ENCODE data around the gene COPZ1. TPM values are rescaled to one million over a fixed set of nuclear protein-coding genes. Genes with fewer than 3 reads are reported as not detected.
A peak's percentile ranks its signal among the peaks of the same experiment; 100 is the strongest.

The COPZ1 gene
- polyA plus RNA-seq, 4 donors, result 114 to 211 (median 138) TPM

GRCh38 chr12:54379398-54380201 lies 54.7 kb downstream of the COPZ1 start:
- no peaks in the 10 kb centered on the region for H3K36me3 ChIP-seq (ENCODE audit: control insufficient read depth in 3 of 3, insufficient read depth in 2 of 3, low read depth in 1 of 3, low read length in 3 of 3)
- no peak for FAIRE-seq
- peaks cover 0 to 4% (median 0%) of the 10 kb centered on the region in 3 donors for H3K4me1 ChIP-seq (ENCODE audit: control insufficient read depth in 3 of 3, insufficient read depth in 2 of 3, low read depth in 1 of 3, low read length in 2 of 3)
- H3K9me3 ChIP-seq (ENCODE audit: control insufficient read depth in 2 of 2, insufficient read depth in 1 of 2, low read depth in 1 of 2, low read length in 1 of 2), result no peaks in the 10 kb centered on the region
- DNase-seq, result peak; percentile 87 to 91
- peaks cover 0 to 18% (median 0%) of the 10 kb centered on the region in 3 donors for H3K27me3 ChIP-seq (ENCODE audit: control insufficient read depth in 3 of 3, insufficient read depth in 3 of 3, low read length in 3 of 3)
- H3K4me3 ChIP-seq (ENCODE audit: low read depth in 1 of 3, low read length in 3 of 3), result peak overlapping the region in 2 of 3 donors; percentile 42 to 51
- WGBS, 3 donors, result 10 to 14% (median 12%) methylated on average over 18 to 19 of the region's 19 CpGs
- no peak overlapping the region for H3K27ac ChIP-seq (ENCODE audit: low read depth in 1 of 3, low read length in 2 of 3)

DNA sequence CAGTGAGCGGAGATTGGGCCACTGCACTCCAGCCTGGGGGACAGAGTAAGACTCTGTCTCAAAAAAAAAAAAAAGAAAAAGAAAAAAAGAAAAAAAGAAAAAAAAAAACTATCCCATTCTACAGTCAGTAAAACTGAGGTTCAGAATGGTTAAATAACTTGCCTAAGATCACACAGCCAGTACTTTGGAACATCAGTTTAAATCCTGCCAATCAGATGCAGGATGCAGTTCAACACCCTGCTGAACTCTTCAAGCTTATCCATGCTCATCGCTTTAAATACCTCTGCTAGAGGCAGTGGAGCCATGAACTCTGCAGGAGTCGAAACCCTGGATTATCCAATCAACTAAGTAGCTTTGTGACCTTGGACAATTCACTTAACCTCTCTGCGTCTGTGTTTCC lies 56.2 kb downstream of the COPZ1 start:
- WGBS, 3 donors, result 91 to 95% (median 91%) methylated on average over 4 of the region's 4 CpGs
- no peak for FAIRE-seq
- H3K4me1 ChIP-seq (ENCODE audit: control insufficient read depth in 3 of 3, insufficient read depth in 2 of 3, low read depth in 1 of 3, low read length in 2 of 3), result peaks cover 0 to 10% (median 0%) of the 10 kb centered on the region in 3 donors

DNA sequence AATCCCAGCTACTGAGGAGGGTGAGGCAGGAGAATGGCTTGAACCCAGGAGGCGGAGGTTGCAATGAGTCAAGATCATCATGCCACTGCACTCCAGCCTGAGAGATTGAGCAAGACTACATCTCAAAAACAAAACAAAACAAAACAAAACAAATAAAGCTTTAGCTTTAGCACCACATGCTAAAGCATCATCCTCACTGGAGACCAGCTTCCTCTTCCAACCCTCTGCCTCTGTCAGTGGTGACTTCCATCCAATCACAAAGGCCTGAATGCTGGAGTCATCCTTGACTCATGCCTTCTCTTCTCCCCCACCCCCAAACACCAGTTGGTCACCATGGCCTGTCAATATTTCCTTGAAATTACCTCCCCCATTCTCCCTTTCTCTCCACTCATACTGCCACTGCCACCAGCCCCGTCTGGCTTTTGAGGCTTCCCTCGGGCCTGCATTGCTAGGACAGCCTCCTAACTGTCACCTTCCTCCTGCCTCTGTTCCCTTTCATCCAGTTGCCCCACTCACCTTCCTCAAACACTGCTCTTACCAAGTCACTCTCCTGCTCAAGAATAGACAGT lies 58.2 kb downstream of the COPZ1 start:
- FAIRE-seq (no peak), DNase-seq (no peak)
- Histone ChIP-seq H3K27ac (ENCODE audit: low read depth in 1 of 3, low read length in 2 of 3) (peak overlapping the region in 1 of 3 donors; percentile 42), H3K4me3 (ENCODE audit: low read depth in 1 of 3, low read length in 3 of 3) (no peak overlapping the region), H3K36me3 (ENCODE audit: control insufficient read depth in 3 of 3, insufficient read depth in 2 of 3, low read depth in 1 of 3, low read length in 3 of 3) (no peaks in the 10 kb centered on the region), H3K27me3 (ENCODE audit: control insufficient read depth in 3 of 3, insufficient read depth in 3 of 3, low read length in 3 of 3) (peaks cover 0 to 6% (median 0%) of the 10 kb centered on the region in 3 donors), H3K9me3 (ENCODE audit: control insufficient read depth in 2 of 2, insufficient read depth in 1 of 2, low read depth in 1 of 2, low read length in 1 of 2) (no peaks in the 10 kb centered on the region), H3K4me1 (ENCODE audit: control insufficient read depth in 3 of 3, insufficient read depth in 2 of 3, low read depth in 1 of 3, low read length in 2 of 3) (peaks cover 0 to 11% (median 2%) of the 10 kb centered on the region in 3 donors)
- WGBS, 3 donors, result 82 to 86% (median 83%) methylated on average over 3 of the region's 3 CpGs

More for the DNA sequence above, 56.2 kb downstream of the COPZ1 start:
- Histone ChIP-seq H3K4me3 (ENCODE audit: low read depth in 1 of 3, low read length in 3 of 3) (no peak overlapping the region), H3K27ac (ENCODE audit: low read depth in 1 of 3, low read length in 2 of 3) (no peak overlapping the region), H3K36me3 (ENCODE audit: control insufficient read depth in 3 of 3, insufficient read depth in 2 of 3, low read depth in 1 of 3, low read length in 3 of 3) (no peaks in the 10 kb centered on the region), H3K27me3 (ENCODE audit: control insufficient read depth in 3 of 3, insufficient read depth in 3 of 3, low read length in 3 of 3) (peaks cover 0 to 18% (median 0%) of the 10 kb centered on the region in 3 donors), H3K9me3 (ENCODE audit: control insufficient read depth in 2 of 2, insufficient read depth in 1 of 2, low read depth in 1 of 2, low read length in 1 of 2) (no peaks in the 10 kb centered on the region)
- no peak for DNase-seq

DNA sequence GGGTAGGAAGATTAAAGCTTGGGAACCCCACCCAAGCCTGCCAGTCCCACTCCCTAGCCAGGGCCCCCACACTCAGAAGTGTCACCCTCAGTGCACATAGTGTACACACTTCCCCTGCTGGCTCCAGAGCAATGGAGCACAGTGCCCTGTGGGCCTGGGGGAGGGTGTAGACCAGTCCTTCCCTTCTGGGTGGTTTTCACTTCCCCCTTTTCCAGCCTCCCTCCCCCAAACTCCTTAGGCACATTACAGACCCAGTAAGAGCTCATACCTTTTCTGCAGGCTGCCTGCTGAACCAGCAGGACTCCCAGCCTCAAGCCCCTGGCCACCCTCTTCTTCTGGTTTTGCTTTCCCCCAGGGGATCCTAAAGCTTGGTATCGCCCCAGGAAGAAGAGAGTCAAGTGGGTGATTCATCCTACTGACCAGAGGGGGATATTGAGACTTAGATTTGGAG lies 59.7 kb downstream of the COPZ1 start, which contains the start of gene ZNF385A:
Gene ZNF385A (minus strand): TSS at position 143 of the 451 bp plus-strand sequence. CDS start 219 bp downstream, outside the sequence.
- H3K27ac ChIP-seq (ENCODE audit: low read depth in 1 of 3, low read length in 2 of 3), result peak within 1 kb of the TSS in 1 of 3 donors; percentile 41
- no peak for FAIRE-seq
- H3K36me3 ChIP-seq (ENCODE audit: control insufficient read depth in 3 of 3, insufficient read depth in 2 of 3, low read depth in 1 of 3, low read length in 3 of 3), result no peaks in the 10 kb centered on the region
- WGBS, 3 donors, result 70 to 90% (median 84%) methylated on average over 1 of the region's 1 CpG
- H3K4me1 ChIP-seq (ENCODE audit: control insufficient read depth in 3 of 3, insufficient read depth in 2 of 3, low read depth in 1 of 3, low read length in 2 of 3), result peaks cover 0 to 10% (median 4%) of the 10 kb centered on the region in 3 donors
- no peaks in the 10 kb centered on the region for H3K9me3 ChIP-seq (ENCODE audit: control insufficient read depth in 2 of 2, insufficient read depth in 1 of 2, low read depth in 1 of 2, low read length in 1 of 2)
- no peaks in the 10 kb centered on the region for H3K27me3 ChIP-seq (ENCODE audit: control insufficient read depth in 3 of 3, insufficient read depth in 3 of 3, low read length in 3 of 3)
- no peak within 1 kb of the TSS for H3K4me3 ChIP-seq (ENCODE audit: low read depth in 1 of 3, low read length in 3 of 3)
- no peak for DNase-seq

DNA sequence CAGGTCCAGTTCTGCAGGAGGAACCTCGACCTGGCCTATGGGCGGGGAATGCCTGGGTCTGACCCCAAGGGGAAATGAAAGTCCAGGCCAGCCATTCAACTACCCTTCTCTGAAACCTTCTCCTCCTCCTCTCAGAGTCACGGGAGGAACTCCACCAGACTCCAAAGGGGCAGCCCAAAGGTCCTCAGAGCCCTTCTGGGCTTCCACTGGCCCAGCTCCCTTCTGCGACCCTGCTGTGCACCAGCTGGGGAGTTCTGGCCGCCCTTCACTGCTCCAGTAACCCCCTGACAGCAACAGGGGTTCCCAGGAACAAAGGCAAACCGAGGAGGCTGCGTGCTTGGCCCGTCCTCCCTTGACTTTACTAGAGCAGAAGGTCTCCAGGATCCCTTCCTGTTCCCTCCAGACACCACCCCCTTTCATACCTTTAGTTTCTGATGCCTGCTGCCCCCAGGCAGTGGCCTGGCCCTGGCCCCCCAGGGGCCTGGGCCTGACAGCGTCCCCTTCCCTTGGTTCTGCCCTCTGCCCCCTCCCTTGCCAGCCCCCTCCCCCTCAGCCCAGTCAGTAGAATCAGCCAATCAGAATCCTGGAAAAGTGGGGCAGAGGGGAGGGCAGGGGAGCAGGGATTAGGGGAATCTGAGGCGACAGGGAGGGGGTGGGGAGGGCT lies 60.5 kb downstream of the COPZ1 start:
- Histone ChIP-seq H3K27ac (ENCODE audit: low read depth in 1 of 3, low read length in 2 of 3) (peak overlapping the region in 1 of 3 donors; percentile 16), H3K4me1 (ENCODE audit: control insufficient read depth in 3 of 3, insufficient read depth in 2 of 3, low read depth in 1 of 3, low read length in 2 of 3) (peaks cover 0 to 10% (median 4%) of the 10 kb centered on the region in 3 donors), H3K27me3 (ENCODE audit: control insufficient read depth in 3 of 3, insufficient read depth in 3 of 3, low read length in 3 of 3) (no peaks in the 10 kb centered on the region), H3K4me3 (ENCODE audit: low read depth in 1 of 3, low read length in 3 of 3) (no peak overlapping the region), H3K9me3 (ENCODE audit: control insufficient read depth in 2 of 2, insufficient read depth in 1 of 2, low read depth in 1 of 2, low read length in 1 of 2) (no peaks in the 10 kb centered on the region), H3K36me3 (ENCODE audit: control insufficient read depth in 3 of 3, insufficient read depth in 2 of 3, low read depth in 1 of 3, low read length in 3 of 3) (no peaks in the 10 kb centered on the region)
- FAIRE-seq (no peak), DNase-seq (no peak)
- WGBS, 3 donors, result 52 to 64% (median 62%) methylated on average over 10 of the region's 10 CpGs

GRCh38 chr12:54386403-54387113 lies 61.6 kb downstream of the COPZ1 start:
- Histone ChIP-seq H3K36me3 (ENCODE audit: control insufficient read depth in 3 of 3, insufficient read depth in 2 of 3, low read depth in 1 of 3, low read length in 3 of 3) (no peaks in the 10 kb centered on the region), H3K4me3 (ENCODE audit: low read depth in 1 of 3, low read length in 3 of 3) (no peak overlapping the region), H3K27me3 (ENCODE audit: control insufficient read depth in 3 of 3, insufficient read depth in 3 of 3, low read length in 3 of 3) (no peaks in the 10 kb centered on the region), H3K27ac (ENCODE audit: low read depth in 1 of 3, low read length in 2 of 3) (no peak overlapping the region), H3K4me1 (ENCODE audit: control insufficient read depth in 3 of 3, insufficient read depth in 2 of 3, low read depth in 1 of 3, low read length in 2 of 3) (peaks cover 0 to 16% (median 5%) of the 10 kb centered on the region in 3 donors), H3K9me3 (ENCODE audit: control insufficient read depth in 2 of 2, insufficient read depth in 1 of 2, low read depth in 1 of 2, low read length in 1 of 2) (no peaks in the 10 kb centered on the region)
- no peak for FAIRE-seq
- no peak for DNase-seq
- WGBS, 3 donors, result 79 to 91% (median 88%) methylated on average over 3 of the region's 3 CpGs

DNA sequence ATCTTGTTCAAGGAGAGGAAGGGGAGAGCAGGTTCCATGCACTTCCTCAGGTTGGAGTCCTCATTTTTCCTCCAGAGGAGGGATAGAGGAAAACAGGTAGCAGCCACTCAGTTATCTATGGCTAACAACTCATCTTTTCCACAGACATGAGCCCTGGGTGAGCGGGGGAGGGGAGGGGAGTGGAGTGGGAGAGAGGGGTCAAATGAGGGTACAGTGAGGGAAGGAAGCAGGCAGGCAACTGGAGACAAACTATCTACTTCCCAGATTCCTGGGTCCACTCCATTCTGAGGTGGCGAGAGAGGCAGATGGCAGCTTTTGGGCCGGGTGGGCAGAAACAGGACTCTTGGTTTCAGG lies 62.2 kb downstream of the COPZ1 start:
- FAIRE-seq, result no peak
- H3K27ac ChIP-seq (ENCODE audit: low read depth in 1 of 3, low read length in 2 of 3), result no peak overlapping the region
- H3K36me3 ChIP-seq (ENCODE audit: control insufficient read depth in 3 of 3, insufficient read depth in 2 of 3, low read depth in 1 of 3, low read length in 3 of 3), result no peaks in the 10 kb centered on the region
- H3K4me1 ChIP-seq (ENCODE audit: control insufficient read depth in 3 of 3, insufficient read depth in 2 of 3, low read depth in 1 of 3, low read length in 2 of 3), result peaks cover 0 to 19% (median 6%) of the 10 kb centered on the region in 3 donors
- H3K27me3 ChIP-seq (ENCODE audit: control insufficient read depth in 3 of 3, insufficient read depth in 3 of 3, low read length in 3 of 3), result peaks cover 0 to 3% (median 0%) of the 10 kb centered on the region in 3 donors
- WGBS, 3 donors, result 86 to 91% (median 89%) methylated on average over 3 of the region's 3 CpGs
- DNase-seq, result no peak
- no peaks in the 10 kb centered on the region for H3K9me3 ChIP-seq (ENCODE audit: control insufficient read depth in 2 of 2, insufficient read depth in 1 of 2, low read depth in 1 of 2, low read length in 1 of 2)
- no peak overlapping the region for H3K4me3 ChIP-seq (ENCODE audit: low read depth in 1 of 3, low read length in 3 of 3)

Data from small intestine (tissue), 7 donors.